Inflammatory macrophage (primary cell): ENCODE data around the gene CCNI.
"Not testable (repeated sequence)": the region's sequence is repeated elsewhere in the genome, so short reads cannot be mapped to it uniquely, and the experiment has no call there.

Source experiments
- DNase-seq, 2 donors: peaks; one replicate each; pipeline ENCODE4 v3.0.0-alpha.2; 2020 to 2022
- total RNA-seq, 18 experiments: gene quantifications; one replicate each; lab custom pipeline; 2026; ENCODE audit warnings: mixed read lengths in 6 of 18, inconsistent platforms in 2 of 18; lab: John Stamatoyannopoulos, UW

The CCNI gene
- total RNA-seq: 96.7 to 337 (median 152) reads per million in 18 experiments

- DNase-seq: peak; percentile 95 to 97
These were observed at the start of gene CCNI for GRCh38 chr4:77075869-77076799. TSS of gene CCNI (minus strand) at chr4:77075989. CDS start at chr4:77066362, 9,627 bp downstream.

GRCh38 chr4:77124576-77124975 is 48.8 kb upstream of the CCNI start:
- no peak for DNase-seq

GRCh38 chr4:77123411-77123810 is 47.6 kb upstream of the CCNI start:
- DNase-seq: peak in 1 of 2 donors; percentile 27

DNA sequence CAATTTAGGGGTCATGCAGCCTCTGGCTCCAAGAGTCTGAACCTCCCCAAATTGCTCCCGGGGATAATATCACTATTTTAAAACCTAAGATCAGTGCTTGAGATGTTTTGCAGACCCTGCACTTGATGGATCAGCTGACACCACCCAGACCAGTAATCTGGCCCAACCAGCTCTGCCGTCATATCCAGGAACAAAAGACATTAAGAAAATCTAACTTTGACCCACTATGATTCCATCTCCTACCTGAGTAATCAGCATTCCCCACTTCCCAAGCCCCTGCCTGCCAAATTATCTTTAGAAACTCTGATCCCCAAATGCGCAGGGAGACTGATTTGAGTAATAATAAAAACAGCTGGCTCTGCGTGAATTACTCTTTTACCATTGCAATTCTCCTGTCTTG is 46.9 kb upstream of the CCNI start:
- no peak for DNase-seq

DNA sequence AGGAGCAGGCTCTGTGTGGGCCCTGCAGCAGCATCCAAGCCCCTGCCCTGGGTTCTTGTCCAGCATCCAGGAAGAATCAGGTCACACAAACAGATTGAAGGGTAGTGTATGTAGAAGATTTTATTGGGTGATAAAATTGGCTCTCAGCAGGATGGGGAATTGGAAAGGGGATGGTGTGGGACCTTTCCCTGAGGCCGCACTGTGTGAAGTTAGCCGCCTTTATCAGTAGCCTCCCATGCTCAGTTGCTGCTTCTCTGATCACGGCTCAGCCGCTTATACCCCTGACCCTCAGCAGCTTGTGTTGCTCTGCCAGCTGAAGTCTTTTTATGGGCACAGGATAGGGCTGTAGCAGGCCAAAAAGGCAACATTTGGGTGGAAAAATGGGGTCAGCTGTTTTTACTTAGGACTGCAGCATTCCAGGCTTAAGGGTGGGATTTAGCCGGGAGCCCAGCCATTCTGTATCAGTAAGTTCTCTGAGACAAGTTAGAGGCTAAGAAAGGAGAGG is 46.0 kb upstream of the CCNI start:
- DNase-seq: no peak

GRCh38 chr4:77120886-77121508 is 45.2 kb upstream of the CCNI start:
- DNase-seq: no peak

DNA sequence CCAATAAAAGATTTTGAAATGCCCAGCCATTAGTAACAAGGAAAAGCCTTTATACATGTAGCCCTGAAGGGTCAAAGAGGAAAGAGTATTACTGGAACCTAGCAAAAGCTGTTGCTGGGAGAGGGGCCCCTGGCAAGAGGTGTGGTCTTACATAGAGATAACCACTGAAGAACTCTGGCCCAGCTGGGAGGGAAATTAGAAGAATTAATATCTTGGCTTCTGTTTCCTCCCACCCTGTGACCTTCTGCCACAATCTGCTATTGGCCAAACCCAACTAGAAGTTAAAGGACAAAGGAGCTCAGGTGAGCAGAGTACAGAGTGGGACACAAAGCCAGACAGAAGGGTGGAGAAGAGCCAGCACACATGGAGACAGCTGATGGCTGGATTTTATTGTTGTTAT is 41.9 kb upstream of the CCNI start:
- no peak for DNase-seq

- no peak for DNase-seq
These were observed 37.3 kb upstream of the CCNI start for GRCh38 chr4:77113069-77113468.

DNA sequence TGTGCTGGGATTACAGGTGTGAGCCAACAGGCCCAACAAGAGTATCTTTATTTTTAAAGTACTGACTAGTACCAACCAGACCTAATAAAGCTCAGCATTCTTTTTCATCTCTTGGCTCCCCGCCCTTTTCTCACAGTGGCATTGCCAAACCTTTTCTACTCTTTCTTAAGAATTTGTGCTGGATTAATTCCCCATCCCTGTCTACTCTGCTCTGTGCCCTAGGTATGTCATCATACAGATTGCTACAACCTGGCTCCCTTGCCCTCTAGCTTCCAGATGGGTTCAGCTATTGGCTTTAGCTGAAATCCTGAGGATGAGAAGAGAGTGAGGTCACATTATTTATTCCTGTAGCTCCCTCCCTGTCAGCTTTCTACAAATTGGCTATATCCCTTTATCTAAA is 34.9 kb upstream of the CCNI start:
- no peak for DNase-seq

DNA sequence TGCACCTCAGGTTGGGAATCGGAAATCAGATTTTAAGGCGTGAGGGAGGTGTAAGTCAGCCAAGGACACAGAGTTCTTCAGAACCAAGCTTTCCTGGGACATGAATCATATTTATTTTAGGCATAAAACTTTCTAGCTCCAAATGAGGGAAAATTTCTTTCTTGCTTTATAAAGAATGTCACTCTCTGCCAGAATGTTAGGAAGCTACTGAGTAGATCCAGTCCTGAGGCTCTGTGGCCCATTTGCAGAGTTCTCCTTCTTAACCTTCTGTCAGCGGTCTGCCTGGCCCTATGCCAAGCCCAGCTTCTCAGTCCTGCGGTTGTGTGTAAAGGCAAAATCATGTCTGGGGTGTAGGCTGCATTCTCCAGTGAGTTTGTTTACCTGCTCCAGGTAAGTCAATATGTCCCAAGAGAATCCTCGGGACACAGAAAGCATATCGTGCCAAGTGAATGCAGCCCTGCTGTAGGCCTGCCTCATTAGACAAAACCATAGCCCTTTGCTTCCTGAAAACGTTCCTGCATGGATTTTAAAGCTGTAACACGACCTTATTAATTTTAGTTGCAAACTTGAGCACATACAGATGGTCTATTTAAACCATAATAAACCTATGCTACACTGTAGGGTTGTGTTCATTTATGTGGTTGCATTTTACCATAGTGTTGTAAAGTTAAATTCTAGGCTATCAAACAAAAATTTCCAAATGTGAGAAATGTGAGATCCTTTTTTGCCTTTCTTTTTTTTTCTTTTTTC is 29.2 kb upstream of the CCNI start:
- DNase-seq: peak in 1 of 2 donors; percentile 41

GRCh38 chr4:77104388-77104787 is 28.6 kb upstream of the CCNI start:
- DNase-seq: no peak

DNA sequence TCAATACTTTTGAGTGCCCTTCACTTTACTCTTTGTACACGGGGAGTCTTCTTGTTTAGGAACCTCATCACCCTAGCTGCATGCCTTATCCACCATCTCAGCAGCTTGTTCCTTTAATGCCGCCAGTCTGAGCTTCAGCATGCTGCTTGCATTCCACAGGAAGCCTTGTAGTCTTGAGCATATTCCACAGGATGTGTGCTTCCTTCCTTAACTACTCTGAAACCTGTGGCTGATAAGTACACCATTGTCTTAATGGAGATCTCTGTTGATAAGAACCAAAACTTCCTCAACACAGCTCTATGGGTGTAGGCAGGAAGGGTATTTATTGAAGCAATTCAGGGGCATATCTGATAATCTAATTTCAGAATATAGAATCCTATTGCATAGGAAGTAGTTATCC is 24.4 kb upstream of the CCNI start:
- DNase-seq: no peak

DNA sequence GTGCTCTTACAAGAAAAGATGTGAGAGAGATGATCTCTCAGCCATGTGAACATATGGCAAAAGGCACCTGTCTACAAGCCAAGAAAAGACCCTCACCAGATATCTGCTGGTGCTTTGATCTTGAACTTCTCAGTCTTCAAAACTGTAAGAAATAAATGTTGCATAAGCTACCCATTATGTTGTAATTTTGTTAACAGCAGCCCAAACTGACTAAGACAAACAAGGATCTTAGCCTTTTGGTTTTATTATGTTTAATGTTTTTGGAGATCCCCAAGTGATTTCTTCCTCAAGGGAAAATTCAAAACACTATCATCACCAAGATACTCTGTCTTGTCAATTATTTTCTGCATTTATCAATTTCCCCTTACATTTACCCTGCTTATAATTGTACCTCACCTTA is 21.8 kb upstream of the CCNI start:
- peak in 1 of 2 donors; percentile 42 for DNase-seq

GRCh38 chr4:77095101-77095821 is 19.5 kb upstream of the CCNI start:
- peak; percentile 71 to 75 for DNase-seq

DNA sequence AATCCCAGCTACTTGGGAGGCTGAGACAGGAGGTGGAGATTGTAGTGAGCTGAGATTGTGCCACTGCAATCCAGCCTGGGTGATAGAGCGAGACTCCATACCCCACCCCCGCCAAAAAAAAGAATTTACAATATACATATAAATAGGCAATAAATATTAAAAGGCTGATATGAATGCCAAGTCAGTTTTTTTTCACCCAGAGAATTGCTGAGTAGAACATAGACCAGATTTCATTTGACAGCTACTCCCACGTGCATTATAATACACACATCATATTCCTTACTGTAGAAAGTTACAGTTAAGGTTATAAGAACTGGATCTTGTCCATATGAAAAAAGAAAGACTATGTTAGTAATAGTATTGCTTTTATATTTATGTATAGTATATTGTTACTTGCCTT is 18.7 kb upstream of the CCNI start:
- DNase-seq: no peak

- no peak for DNase-seq
These were observed 17.6 kb upstream of the CCNI start for GRCh38 chr4:77093401-77093800.

DNA sequence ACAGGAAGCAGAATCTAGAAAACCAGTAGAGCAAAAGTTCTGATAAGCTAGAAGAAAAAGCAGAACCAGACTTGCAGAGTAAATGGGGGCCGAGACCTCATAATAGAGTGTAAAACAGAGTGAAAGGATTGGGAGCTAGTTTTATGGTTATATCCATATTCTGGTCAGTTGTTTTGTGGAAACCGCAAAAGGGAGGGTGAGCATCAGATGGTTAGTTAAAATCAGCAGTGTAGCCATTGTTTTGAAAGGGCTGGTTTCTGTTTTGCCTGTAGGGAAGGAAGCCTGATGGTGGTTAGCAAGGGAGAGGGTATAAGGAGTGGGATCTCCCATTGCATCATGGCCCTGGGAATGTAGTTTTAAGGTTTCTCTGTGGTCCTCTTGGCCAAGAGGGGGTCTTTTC is 17.2 kb upstream of the CCNI start:
- DNase-seq: peak; percentile 24 to 47

- no peak for DNase-seq
These were observed 14.1 kb upstream of the CCNI start for GRCh38 chr4:77089866-77090265.

- not testable (repeated sequence) for DNase-seq
These were observed 11.2 kb upstream of the CCNI start for GRCh38 chr4:77087027-77087426.

DNA sequence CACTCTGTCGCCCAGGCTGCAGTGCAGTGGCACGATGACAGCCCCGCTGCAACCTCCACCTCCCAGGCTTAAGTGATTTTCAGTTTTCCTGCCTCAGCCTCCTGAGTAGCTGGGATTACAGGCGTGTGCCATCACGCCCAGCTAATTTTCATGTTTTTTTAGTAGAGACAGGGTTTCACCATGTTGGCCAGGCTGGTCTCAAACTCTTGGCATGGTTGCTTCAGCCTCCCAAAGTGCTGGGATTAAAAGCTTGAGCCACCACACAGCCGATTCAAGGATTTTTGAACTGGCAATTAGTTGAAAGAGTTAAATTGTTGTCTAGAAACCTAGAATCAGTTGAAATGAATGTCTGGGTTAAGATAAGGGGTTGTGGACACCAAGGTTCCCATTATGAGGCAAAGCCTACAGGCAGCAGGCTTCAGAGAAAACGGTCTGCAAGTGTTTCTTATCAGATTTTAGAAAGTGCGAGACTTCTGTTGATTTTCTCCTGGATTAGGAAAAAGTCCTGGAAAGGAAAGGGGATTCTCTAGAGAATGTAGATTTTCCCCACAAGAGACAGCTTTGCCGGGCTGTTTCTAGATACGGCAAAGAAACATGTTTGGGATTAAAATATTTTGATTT is 8.3 kb upstream of the CCNI start:
- no peak for DNase-seq

- no peak for DNase-seq
These were observed 7.3 kb upstream of the CCNI start for GRCh38 chr4:77082886-77083608.
